NCI-H1092 treated with DMSO at 0.1 percent for 48 hours (cell line): ENCODE measurements around the gene GRID1.
"Not testable (repeated sequence)": the region's sequence is repeated elsewhere in the genome, so short reads cannot be mapped to it uniquely, and the experiment has no call there.

ENCODE experiments used
- DNase-seq: peaks from one replicate; lab custom pipeline; 2025; lab: John Stamatoyannopoulos, UW

GRID1 gene

DNA sequence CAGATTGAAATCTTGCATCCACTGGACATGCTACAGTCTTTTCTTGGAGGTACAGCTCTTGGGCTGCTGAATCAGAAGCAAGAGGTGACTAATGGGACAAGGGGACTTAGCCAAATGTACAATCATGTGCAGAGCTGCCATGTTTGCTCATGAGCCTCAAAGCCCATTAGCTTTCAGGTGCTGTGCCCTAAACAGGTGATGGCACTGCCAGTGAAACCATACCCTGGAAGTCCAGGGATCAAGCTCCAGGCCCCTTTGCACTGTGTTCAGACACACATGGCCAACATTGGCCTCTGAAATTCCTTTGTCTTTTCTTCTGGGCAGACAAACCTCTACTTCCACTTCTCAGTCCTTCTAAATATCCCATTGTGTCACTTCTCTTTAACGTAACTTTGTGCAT is 328.2 kb downstream of the GRID1 start:
- no peak for DNase-seq

- DNase-seq, result no peak
Measured at GRCh38 chr10:86037096-86037495, 329.5 kb downstream of the GRID1 start.

DNA sequence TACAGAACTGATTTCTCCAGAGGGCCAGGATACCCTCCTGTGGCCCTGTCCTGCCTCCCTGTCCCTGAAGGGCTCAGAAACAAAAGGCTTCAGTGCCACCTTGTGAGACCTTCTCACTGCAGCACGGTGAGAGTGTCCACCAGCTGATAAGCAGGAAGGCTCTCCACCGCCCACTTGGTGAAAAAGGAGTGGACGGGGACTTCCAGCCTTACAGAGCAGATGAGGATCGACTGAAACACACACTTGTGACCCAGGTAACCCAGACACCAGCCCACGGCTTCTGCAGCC is 330.1 kb downstream of the GRID1 start:
- DNase-seq, result no peak

DNA sequence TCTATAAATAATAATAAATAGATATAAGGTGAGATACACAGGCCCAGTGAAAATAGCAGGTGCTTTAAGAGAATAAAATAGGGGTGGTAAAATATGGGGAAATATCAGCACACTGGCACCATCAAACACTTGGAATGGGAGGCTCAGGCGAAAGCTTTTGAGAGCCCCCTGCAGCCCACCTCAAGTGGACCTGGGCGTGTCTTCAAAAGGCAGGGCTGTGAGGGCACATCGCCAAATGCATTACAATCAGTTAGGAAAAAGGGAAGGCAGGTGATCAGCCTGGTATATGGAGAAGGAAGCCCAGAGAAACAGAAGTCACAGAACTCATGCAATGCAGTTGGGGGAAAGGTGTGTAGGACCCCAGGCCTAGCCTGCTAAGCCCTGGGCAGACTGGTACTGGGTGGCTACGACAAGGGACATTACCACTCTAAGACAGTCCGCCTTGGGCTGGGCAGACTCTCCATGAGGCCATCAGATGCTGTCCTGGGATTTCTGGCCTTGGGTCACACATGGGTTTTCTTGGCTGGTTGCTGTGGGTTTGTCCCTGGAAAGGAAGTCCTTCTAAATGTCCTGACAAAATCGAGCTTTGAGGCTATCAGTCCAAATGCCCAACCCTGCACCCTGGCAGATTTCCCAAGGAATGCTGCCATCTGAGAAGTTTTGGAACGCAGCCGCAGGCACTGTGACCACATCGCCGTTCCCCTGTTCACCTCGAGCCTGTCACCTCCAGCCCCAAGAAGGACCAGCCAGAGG is 330.6 kb downstream of the GRID1 start:
- DNase-seq, result peak; percentile 0

DNA sequence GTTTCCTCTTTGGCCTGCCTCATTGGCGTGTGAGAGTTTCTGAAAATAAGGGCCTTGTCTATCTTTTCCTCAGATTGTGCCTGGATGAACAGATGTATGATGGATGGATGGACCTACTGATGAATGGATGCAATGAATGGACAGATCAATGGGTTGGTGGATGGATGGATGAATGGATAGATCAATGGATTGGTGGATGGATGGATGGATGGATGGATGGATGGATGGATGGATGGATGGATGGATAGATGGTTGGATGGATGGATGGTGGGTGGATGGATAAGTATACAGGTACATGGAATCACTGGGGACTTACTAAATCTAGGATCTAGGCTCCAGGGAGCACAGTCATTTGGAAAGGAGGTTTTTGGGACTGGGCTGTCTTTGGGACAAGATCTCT is 331.9 kb downstream of the GRID1 start:
- DNase-seq, result no peak

- no peak for DNase-seq
Measured at GRCh38 chr10:86033581-86033980, 333.0 kb downstream of the GRID1 start.

DNA sequence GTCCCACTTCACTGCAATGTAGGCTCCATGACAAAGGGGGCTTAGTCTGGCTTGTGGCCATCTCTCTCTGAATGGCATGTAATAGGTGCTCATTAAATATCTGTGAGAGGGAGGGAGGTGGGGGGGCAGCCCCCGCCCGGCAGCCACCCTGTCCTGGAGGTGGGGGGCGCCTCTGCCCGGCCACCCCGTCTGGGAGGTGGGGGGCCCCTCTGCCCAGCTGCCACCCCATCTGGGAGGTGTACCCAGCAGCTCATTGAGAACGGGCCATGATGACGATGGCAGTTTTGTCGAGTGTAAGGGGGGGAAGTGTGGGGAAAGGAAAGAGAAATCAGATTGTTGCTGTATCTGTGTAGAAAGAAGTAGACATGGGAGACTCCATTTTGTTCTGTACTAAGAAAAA is 334.5 kb downstream of the GRID1 start:
- not testable (repeated sequence) for DNase-seq

DNA sequence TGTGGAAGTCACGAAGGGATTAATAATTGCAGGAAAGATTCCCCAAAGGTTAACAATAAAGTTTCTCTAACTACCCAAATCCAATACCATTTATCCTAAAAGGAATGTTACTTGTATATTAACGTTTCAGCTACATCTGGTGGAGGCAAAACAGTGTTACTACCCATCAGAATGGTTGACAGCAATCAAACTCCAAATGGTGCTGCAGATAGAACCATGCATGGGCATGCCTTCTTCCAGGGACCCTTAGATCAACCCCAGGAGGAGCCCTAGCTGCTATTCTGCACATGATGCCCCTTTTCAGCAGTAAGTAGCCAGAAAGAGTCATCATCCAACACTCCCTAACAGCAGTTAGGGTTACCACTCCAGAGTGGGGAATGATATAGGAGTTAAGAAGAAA is 336.3 kb downstream of the GRID1 start:
- DNase-seq, result no peak

DNA sequence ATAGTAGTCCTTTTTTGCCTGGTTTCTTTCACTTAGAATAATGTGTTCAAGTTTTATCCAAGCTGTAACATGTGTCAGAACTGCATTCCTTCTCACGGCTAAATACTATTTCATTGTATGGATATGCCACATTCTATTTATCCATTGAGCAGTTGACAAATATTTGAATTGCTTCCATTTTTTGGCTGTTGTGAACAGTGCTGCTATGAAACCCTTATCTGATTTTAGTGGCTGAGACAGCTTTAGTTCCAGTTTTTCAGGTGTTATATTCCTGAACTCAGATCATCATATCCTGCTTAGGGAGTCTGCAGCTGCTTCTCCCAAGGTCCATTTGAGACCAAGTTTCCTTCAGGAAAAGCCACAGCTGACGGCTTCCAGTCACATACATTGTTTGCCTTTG is 339.2 kb downstream of the GRID1 start:
- DNase-seq, result no peak

DNA sequence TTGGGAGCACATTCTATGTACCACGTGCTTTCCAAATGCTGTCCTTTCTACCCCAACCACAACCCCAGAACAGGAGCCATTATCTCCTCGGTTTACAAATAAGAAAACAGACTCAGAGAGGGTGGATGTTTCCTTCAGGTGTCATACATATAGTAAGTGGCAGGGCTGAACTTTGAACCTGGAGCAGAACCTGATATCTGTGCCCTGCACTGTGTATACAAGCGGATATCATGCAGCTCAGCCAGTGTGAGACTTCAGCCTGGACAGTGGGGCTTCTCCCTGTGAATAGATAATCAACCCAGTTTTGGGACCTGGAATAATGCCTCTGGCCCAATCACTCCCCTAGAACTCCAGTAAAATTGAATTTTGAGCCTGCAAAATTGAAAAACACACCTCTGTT is 341.1 kb downstream of the GRID1 start:
- no peak for DNase-seq

DNA sequence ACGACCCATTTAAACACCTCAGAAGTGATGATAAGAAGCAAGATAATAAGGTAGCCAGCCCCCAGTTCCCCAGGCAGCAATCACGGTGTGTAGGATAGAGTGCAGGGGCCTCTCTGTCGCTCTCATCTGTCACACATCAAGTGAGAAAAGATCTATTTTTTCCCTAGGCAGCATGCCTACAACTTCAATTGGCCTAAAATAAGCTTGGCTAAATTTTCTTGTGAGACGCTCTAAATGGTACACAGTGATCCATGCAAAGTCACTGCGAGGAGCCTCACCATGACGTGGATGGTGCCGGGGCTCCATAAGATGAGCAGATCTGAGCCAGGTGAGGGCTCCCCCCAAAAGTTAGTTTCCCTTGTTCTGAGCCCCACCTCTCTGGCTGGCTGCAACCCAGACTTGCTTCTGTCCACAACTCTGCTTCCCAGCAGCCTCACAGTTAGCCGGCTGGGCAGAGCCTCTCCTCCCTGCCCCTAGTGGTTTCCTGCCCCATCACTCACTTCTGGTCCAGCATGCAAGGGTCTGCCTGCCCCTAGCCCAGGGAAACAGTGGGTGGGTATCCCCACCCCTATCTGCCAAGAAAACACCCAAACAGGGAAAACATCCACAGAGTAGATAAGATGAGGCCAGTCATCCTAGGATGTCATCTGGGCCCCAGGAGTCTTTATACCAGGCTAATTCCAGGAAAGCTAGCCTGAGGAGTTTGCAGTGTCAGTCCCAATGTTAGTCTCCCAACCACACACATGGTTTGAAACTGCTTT is 342.1 kb downstream of the GRID1 start:
- no peak for DNase-seq

DNA sequence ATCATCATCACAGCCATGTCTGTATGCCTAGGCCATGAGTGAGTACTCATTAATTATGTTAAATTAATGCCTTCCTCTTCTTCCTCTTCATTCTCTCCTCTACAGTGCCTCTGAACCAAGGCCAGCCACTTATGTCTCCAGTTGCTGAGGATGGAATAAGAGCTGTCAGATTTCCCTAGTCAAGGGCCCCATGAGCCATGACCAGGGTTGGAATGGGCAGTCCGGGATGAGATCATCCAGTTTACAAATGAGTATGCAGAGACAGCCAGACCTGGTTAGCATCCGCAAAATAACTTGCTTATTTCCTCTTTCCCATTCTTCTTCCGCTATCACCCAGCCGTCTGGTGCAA is 342.7 kb downstream of the GRID1 start:
- DNase-seq, result no peak

- DNase-seq, result no peak
Measured at GRCh38 chr10:86023336-86023735, 343.3 kb downstream of the GRID1 start.

GRCh38 chr10:86022906-86023305 is 343.7 kb downstream of the GRID1 start:
- DNase-seq, result no peak

DNA sequence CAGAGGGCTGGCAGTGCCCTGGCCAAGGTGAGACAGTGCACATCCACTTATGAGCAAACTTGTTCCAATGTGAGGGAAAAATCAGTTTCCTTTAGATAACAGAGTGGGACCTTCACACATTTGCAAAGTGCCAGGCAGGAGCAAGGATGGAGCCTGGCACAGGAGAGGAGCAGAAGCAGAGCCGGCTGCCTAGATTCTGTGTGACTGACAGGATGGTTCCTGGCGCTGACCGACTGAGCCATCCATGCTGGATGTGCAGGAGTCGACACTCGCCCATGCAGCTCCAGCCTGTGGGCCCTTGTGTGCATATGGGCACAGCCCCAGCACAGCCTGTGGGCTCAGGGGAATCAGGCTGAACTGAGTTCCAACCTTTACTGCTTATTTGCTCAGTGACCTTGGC is 346.5 kb downstream of the GRID1 start:
- DNase-seq, result peak; percentile 47

DNA sequence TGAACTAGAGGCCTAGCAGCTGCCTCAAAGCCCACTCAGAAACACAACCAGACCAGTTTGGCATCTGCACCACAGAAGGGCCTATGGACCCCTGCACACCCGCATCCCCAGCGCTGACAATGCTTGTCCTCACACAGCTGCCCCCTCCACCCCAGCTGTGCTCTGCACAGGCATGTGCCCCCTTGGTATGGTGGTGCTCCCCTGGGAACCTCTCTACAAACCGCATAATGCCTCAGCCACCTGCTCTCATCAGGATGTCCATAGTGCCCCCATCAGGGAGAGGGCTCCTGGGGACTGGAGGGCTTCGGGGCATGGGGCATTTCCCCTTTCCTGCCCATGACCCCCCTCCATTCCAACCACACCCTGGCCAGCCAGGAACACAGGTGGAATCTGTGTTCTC is 347.5 kb downstream of the GRID1 start:
- DNase-seq, result no peak

DNA sequence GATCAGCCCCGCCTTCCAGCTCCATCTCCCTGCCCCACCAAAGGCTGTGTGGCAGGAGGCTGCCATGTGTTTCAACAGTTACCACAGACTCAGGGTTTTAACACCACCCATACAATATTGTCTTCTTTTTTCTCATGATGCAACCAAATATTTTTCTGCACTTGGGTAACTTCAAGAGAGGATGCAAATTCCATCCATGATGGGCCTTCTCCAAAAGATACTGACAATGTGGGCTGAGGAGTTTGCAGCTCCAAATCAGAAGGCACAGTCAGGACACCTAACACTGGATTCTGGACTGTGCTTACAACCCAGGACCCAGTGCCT is 347.9 kb downstream of the GRID1 start:
- no peak for DNase-seq

GRCh38 chr10:86017841-86018734 is 348.5 kb downstream of the GRID1 start:
- no peak for DNase-seq

GRCh38 chr10:86013568-86013967 is 353.0 kb downstream of the GRID1 start:
- no peak for DNase-seq

GRCh38 chr10:86007171-86007570 is 359.4 kb downstream of the GRID1 start:
- no peak for DNase-seq

DNA sequence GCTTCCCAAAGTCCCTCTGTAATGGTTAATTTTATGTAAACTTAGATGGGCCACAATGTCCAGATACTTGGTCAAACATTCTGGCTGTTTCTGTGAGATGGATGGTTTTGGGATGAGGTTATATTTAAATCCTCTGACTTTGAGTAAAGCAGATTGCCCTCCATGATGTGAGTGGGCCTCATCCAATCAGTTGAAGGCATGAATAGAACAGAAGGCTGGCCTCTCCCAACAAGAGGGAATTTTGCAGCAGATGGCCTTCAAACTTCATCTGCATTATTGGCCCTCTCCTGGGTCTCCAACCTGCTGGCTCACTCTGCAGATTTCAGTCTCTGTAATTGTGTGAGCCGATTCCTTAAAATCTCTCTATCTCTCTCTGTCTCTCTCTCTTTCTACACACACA is 362.3 kb downstream of the GRID1 start:
- no peak for DNase-seq

- DNase-seq, result no peak
Measured at GRCh38 chr10:86003201-86003621, 363.4 kb downstream of the GRID1 start.

DNA sequence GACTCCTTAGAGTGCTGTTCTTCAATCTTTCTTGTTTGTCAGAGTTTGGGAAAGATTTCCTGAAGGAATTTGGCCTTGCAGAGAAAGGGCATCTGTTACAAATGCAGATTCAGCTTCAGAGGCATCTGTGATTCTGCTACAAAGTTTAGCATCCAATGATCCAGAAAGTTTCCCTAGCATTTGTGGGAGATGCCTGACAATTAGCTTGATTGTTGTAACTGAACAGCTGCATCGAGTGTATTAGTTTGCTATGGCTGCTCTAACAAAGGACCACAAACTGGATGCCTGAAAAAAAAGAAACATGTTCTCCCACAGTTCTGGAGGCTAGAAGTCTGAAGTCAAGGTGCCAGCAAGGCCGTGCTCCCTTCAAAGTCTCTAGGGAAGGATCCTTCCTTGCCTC is 365.1 kb downstream of the GRID1 start:
- no peak for DNase-seq
